Left lung (tissue), 10 donors: Measurements from ENCODE around the gene RPP14. TPM values are rescaled to one million over a fixed set of nuclear protein-coding genes. Genes with fewer than 3 reads are reported as not detected.

ENCODE experiments used
- ATAC-seq: fragments of 200-7000 bp; cut with Tn5 transposase; one replicate; pipeline ENCODE4 v1.9.1; 2020; ENCODE audit warnings: moderate library complexity
- DNase-seq, 4 donors: peaks; one replicate each; pipeline ENCODE4 v3.0.0-alpha.2; 2013 to 2020
- H3K27ac ChIP-seq, 2 donors: fragments of 200-600 bp; sonication (generic) in 1 of 2; one replicate each; pipeline versions ENCODE4 v1.5.0 to v1.8.0; 2020 to 2021
- H3K27me3 ChIP-seq, 2 donors: fragments of 200-600 bp; sonication (generic) in 1 of 2; one replicate each; pipeline versions ENCODE4 v1.5.0 to v1.8.0; 2020 to 2021
- H3K36me3 ChIP-seq, 2 donors: fragments of 200-600 bp; sonication (generic) in 1 of 2; one replicate each; pipeline versions ENCODE4 v1.5.0 to v1.8.0; 2020 to 2021
- H3K4me1 ChIP-seq, 2 donors: fragments of 200-600 bp; one replicate each; pipeline ENCODE4 v1.8.0; 2021
- H3K4me3 ChIP-seq, 2 donors: fragments of 200-600 bp; sonication (generic) in 1 of 2; one replicate each; pipeline versions ENCODE4 v1.5.0 to v1.8.0; 2020 to 2021; ENCODE audit warnings: mild to moderate bottlenecking in 1 of 2
- H3K9me3 ChIP-seq, 2 donors: fragments of 200-600 bp; sonication (generic) in 1 of 2; one replicate each; pipeline versions ENCODE4 v1.5.0 to v1.8.0; 2020 to 2021
- intact Hi-C, 2 donors: fragments of 100-400 bp; cut with DNase I; formaldehyde crosslinking; loops; one replicate each; pipeline versions ENCODE4 v1.11.2 to v1.14.2; 2022
- polyA plus RNA-seq, 6 donors: library from polyadenylated mRNA; unstranded; fragments of 120-200 nt; gene quantifications; one replicate each; pipeline ENCODE4 v1.2.1, GENCODE V29; 2013; ENCODE audit not compliant: insufficient read length in 6 of 6
- total RNA-seq, 2 donors: library from RNA; stranded (reverse); fragmentation: NEBNext Ultra II Directional; extraction: Animal tissue kit (Norgen Biotek cat#: 25700); gene quantifications; one replicate each; pipeline ENCODE4 v1.2.1, GENCODE V29; 2021
- TF ChIP-seq, protein P1 (sequence below), 2 donors: fragments of 200-600 bp; sonication (generic) in 1 of 2; IDR thresholded peaks; one replicate each; pipeline versions ENCODE4 v1.5.0 to v1.8.0; 2021; ENCODE audit warnings: antibody characterized with exemption in 2 of 2
- donor health status: DM: no; HTN: yes; CAD: no.
- donor health status: DM: no; HTN: no; CAD: no.

RPP14 gene
- total and polyA plus RNA-seq, 8 donors, result 12.7 to 21.5 (median 19.1) TPM

DNA sequence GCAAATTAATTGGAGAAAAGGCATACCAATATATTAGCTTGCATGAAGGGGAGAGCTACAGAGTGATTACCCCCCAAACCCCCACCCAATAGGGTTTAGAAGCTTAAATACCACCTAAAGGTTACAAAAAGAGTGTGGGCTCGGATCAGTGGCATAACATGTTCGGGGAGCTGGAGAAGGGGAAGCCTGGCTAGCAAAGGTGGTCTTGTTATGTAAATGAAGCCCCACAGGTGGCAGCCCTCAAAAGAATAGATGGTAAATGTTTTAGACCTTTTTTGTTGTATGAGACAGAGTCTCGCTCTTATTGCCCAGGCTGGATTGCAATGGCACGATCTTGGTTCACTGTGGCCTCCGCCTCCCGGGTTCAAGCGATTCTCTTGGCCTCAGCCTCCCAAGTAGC lies 15.7 kb downstream of the RPP14 start:
- H3K4me3 ChIP-seq, result no peak overlapping the region
- H3K27me3 ChIP-seq, result no peaks in the 10 kb centered on the region
- DNase-seq (no peak), ATAC-seq (no peak)
- TF ChIP-seq, protein P1, sequence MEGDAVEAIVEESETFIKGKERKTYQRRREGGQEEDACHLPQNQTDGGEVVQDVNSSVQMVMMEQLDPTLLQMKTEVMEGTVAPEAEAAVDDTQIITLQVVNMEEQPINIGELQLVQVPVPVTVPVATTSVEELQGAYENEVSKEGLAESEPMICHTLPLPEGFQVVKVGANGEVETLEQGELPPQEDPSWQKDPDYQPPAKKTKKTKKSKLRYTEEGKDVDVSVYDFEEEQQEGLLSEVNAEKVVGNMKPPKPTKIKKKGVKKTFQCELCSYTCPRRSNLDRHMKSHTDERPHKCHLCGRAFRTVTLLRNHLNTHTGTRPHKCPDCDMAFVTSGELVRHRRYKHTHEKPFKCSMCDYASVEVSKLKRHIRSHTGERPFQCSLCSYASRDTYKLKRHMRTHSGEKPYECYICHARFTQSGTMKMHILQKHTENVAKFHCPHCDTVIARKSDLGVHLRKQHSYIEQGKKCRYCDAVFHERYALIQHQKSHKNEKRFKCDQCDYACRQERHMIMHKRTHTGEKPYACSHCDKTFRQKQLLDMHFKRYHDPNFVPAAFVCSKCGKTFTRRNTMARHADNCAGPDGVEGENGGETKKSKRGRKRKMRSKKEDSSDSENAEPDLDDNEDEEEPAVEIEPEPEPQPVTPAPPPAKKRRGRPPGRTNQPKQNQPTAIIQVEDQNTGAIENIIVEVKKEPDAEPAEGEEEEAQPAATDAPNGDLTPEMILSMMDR (IDR thresholded peaks at IDR 0.05), result no peak
- H3K9me3 ChIP-seq, result no peaks in the 10 kb centered on the region
- intact Hi-C loops, result no loop called here
- peaks cover 0 to 25% of the 10 kb centered on the region in 2 donors for H3K36me3 ChIP-seq
- no peak overlapping the region for H3K27ac ChIP-seq
- H3K4me1 ChIP-seq, result peaks cover 0 to 15% of the 10 kb centered on the region in 2 donors

DNA sequence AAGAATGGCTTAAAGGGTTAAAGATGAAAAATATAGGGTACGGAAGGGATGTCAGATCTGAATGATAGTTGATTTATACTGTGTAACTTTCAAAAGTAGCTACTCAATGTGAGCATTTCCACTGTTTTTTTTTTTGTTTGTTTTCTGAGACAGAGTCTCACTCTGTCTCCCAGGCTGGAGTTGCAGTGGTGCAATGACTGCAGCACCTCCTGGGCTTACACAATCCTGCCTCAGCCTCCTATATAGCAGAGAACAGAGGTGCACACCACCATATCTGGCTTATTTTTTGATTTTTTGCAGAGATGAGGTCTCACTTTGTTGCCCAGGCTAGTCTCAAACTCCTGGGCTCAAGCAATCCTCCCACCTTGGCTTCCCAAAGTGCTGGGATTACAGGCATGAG lies 16.7 kb downstream of the RPP14 start:
- DNase-seq, result no peak
- TF ChIP-seq, protein P1 (IDR thresholded peaks at IDR 0.05), result no peak
- intact Hi-C loops, result no loop called here

DNA sequence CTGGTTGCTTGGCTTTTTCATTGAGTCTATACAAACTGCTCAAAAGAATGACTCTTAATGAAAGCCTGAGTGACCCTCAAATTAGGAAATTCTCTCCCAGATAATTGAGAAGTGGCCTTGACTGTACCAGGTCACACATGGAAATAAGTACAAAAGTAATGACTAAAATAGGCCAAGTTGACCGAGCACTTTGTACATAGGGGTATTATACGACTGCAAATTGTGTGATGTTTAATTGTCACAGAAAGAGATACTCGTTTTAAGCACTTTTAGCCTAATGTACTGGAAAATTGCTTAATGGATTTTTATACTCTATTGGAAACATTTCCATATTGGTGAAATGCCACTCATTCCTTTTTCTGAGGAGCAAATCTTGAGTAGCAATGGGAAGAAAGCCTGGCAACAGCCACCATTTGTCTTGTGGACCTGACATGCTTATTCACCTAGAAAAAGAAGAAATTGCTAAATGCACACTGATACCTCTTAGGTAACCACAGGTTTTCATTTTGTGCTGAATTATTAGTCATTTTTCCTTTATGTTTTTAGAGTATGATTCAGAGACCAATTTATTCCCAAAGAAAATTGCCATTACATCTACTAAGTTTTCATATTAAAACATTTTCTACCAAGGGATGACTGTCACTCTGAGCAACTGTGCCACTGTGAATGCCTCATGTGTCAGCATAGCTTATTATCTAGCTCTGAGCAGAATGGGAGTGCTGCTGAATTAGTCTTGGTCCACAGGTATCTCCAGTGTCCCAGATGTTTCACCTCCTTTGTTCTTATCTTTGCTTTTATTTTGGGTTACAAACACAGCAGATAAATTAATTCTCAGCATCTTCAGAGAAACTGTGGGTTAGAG lies 17.7 kb downstream of the RPP14 start:
- no peak for ATAC-seq
- H3K27me3 ChIP-seq, result no peaks in the 10 kb centered on the region
- intact Hi-C loops, result no loop called here
- no peak for DNase-seq
- TF ChIP-seq, protein P1 (IDR thresholded peaks at IDR 0.05), result no peak
- H3K36me3 ChIP-seq, result peaks cover 0 to 5% of the 10 kb centered on the region in 2 donors
- H3K4me3 ChIP-seq, result no peak overlapping the region
- H3K4me1 ChIP-seq, result peaks cover 0 to 9% of the 10 kb centered on the region in 2 donors
- no peaks in the 10 kb centered on the region for H3K9me3 ChIP-seq
- no peak overlapping the region for H3K27ac ChIP-seq

More for the DNA sequence above, 16.7 kb downstream of the RPP14 start:
- peaks cover 0 to 15% of the 10 kb centered on the region in 2 donors for H3K36me3 ChIP-seq
- no peak overlapping the region for H3K4me3 ChIP-seq
- no peak overlapping the region for H3K27ac ChIP-seq
- H3K4me1 ChIP-seq, result peaks cover 0 to 11% of the 10 kb centered on the region in 2 donors
- no peak for ATAC-seq
- H3K27me3 ChIP-seq, result no peaks in the 10 kb centered on the region
- no peaks in the 10 kb centered on the region for H3K9me3 ChIP-seq

DNA sequence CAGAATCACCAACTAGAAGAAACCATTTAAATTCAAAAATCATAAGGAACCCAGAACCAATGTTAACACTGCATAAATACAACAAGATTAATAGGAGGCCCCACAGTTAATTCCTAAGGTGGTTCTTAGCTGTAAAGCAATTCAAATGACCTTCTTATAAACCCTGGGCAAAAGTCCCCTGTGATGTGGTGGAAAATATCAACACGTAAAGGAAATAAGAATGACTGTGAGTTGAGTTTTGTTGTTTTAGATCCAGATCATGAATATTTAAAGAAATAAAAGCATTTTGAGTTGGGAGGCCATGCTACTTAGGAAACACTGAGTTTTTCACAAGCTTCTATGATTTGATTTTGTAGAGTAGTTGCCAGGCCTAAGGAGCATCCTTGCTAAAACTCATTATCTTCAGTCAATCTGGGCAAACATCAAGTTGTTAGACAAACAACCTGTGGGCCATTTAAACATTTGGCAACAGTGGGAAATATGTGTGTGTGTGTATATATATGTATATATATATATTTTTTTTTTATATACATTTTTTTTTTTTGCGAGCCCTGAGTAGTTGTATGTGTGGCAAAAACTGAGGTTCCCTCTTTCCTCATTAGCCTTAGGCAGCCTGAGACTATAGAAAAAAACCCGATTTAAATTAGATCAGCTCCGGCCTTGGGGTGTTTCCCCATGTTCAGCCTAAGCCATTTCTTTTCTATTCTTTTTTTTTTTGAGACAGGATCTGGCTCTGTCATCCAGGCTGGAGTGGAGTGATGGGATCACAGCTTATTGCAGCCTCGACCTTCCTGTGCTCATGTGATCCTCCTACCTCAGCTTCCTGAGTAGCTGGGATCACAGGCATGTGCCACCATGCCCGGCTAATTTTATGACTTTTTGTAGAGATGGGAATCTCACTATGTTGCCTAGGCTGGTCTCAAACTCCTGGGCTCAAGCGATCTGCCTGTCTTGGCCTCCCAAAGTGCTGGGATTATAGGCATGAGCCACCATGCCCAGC lies 18.6 kb downstream of the RPP14 start:
- no peak for DNase-seq
- intact Hi-C loops, result no loop called here
- ATAC-seq, result no peak
- Histone ChIP-seq H3K9me3 (no peaks in the 10 kb centered on the region), H3K27ac (peak overlapping the region in 1 of 2 donors; percentile 45), H3K4me1 (peaks cover 0 to 9% of the 10 kb centered on the region in 2 donors), H3K4me3 (no peak overlapping the region), H3K27me3 (no peaks in the 10 kb centered on the region), H3K36me3 (no peaks in the 10 kb centered on the region)
- TF ChIP-seq, protein P1 (IDR thresholded peaks at IDR 0.05), result no peak
